ENCODE data around the gene MBLAC1. TPM values are rescaled to one million over a fixed set of nuclear protein-coding genes. Genes with fewer than 3 reads are reported as not detected.

The MBLAC1 gene
- total and polyA plus RNA-seq, 2 of the 4 experiments (the other 2 are of a cell fraction), result 0.72 to 1.4 TPM

DNA sequence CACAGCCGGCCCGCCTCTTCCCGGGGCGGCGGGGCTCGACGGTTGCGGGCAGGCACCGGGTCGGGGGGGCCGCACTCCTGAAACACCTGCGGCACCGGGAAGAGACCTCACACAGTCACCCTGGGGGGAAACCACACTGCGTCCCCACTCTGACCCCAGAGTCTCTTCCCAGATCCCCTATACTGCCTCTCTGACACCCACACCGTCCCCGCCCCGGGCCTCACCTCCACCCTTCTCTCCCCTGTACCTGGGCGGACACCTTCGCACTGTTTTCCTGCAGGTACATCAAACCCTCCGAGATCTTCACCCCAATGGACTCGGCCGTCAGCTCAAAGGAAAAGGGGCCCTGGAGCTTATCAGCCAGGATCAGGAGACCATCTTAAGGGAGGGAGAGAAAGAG is 45.1 kb downstream of the MBLAC1 start:
- H3K79me1 ChIP-seq (ENCODE audit: low read depth in 1 of 2, low read length in 2 of 2), result peaks cover 13 to 30% of the 10 kb centered on the region in 2 experiments
- intact Hi-C loops (cut with micrococcal nuclease) (no loop called here), dilution Hi-C loops (cut with HindIII; ENCODE audit: low sequenced_read_pairs, unreplicated experiment) (no loop called here), in situ Hi-C loops (cut with MboI; ENCODE audit: low sequenced_read_pairs) (no loop called here)
- no peak overlapping the region for H3K23ac ChIP-seq (ENCODE audit: low read depth, low read length)
- no peak overlapping the region for H3K9ac ChIP-seq (ENCODE audit: low read depth, low read length)
- H4K8ac ChIP-seq (ENCODE audit: low read depth in 2 of 2, low read length in 2 of 2), result no peak overlapping the region
- no peak overlapping the region for H3K18ac ChIP-seq (ENCODE audit: low read depth, low read length)
- no TSS peak for BruUV-seq (replicated peaks)
- H3K14ac ChIP-seq (replicated peaks; ENCODE audit: low read depth, low read length), result no peak overlapping the region
- H2BK15ac ChIP-seq (ENCODE audit: low read depth, low read length), result no peak overlapping the region
- H3K4me2 ChIP-seq (ENCODE audit: low read depth, low read length), result no peak overlapping the region
- no peak overlapping the region for H4K5ac ChIP-seq (ENCODE audit: low read depth, low read length)
- H2BK5ac ChIP-seq (ENCODE audit: low read depth, low read length, poor library complexity, severe bottlenecking), result no peak overlapping the region
- H3K27me3 ChIP-seq (ENCODE audit: control insufficient read depth, insufficient read depth, low read length), result no peaks in the 10 kb centered on the region
- no peak overlapping the region for H2BK120ac ChIP-seq (ENCODE audit: low read depth, low read length)
- DNase-seq, result no peak
- WGBS, 2 experiments (ENCODE audit: extremely low coverage in 2 of 2, insufficient read length in 1 of 2), result 59% methylated on average over 13 of the region's 22 CpGs; no CpG with 5 or more reads in 1 of the 2 experiments
- H4K20me1 ChIP-seq (ENCODE audit: insufficient read depth, low read length), result no peaks in the 10 kb centered on the region
- no peak overlapping the region for H2AFZ ChIP-seq (replicated peaks; ENCODE audit: low read length, poor library complexity)
- ChIA-PET POLR2A (ENCODE audit: unreplicated experiment) (no interaction called here), CTCF (no interaction called here)
- H4K91ac ChIP-seq (ENCODE audit: insufficient read depth, low read depth, low read length), result no peak overlapping the region
- H3K4me3 ChIP-seq (ENCODE audit: insufficient read depth, low read depth, low read length), result no peak overlapping the region
- H3K4me1 ChIP-seq (ENCODE audit: control insufficient read depth, insufficient read depth, low read length), result peaks cover 11% of the 10 kb centered on the region
- no peak overlapping the region for H2AK5ac ChIP-seq (ENCODE audit: low read depth, low read length)
- no peak overlapping the region for H3K4ac ChIP-seq (ENCODE audit: low read depth, low read length)
- no peak overlapping the region for H2AK9ac ChIP-seq (replicated peaks; ENCODE audit: low read depth, low read length, poor library complexity)
- TF ChIP-seq, protein P1, sequence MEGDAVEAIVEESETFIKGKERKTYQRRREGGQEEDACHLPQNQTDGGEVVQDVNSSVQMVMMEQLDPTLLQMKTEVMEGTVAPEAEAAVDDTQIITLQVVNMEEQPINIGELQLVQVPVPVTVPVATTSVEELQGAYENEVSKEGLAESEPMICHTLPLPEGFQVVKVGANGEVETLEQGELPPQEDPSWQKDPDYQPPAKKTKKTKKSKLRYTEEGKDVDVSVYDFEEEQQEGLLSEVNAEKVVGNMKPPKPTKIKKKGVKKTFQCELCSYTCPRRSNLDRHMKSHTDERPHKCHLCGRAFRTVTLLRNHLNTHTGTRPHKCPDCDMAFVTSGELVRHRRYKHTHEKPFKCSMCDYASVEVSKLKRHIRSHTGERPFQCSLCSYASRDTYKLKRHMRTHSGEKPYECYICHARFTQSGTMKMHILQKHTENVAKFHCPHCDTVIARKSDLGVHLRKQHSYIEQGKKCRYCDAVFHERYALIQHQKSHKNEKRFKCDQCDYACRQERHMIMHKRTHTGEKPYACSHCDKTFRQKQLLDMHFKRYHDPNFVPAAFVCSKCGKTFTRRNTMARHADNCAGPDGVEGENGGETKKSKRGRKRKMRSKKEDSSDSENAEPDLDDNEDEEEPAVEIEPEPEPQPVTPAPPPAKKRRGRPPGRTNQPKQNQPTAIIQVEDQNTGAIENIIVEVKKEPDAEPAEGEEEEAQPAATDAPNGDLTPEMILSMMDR (conservative IDR thresholded peaks at IDR 0.05; ENCODE audit: low read depth, low read length), result no peak
- TF ChIP-seq, protein P2, sequence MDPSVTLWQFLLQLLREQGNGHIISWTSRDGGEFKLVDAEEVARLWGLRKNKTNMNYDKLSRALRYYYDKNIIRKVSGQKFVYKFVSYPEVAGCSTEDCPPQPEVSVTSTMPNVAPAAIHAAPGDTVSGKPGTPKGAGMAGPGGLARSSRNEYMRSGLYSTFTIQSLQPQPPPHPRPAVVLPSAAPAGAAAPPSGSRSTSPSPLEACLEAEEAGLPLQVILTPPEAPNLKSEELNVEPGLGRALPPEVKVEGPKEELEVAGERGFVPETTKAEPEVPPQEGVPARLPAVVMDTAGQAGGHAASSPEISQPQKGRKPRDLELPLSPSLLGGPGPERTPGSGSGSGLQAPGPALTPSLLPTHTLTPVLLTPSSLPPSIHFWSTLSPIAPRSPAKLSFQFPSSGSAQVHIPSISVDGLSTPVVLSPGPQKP (IDR thresholded peaks at IDR 0.05; ENCODE audit: borderline replicate concordance, low read depth, low read length), result no peak
- ATAC-seq (ENCODE audit: low read depth), result no peak
- peaks cover 13% of the 10 kb centered on the region for H3K36me3 ChIP-seq (ENCODE audit: control insufficient read depth, insufficient read depth, low read length)
- H3K9me3 ChIP-seq (ENCODE audit: control insufficient read depth, insufficient read depth, low read length), result no peaks in the 10 kb centered on the region
- peaks cover 3% of the 10 kb centered on the region; the same call in 1 of the 2 replicates for H3K9me1 ChIP-seq (ENCODE audit: insufficient read depth, low read length)
- H3K27ac ChIP-seq (ENCODE audit: insufficient read depth, low read length), result no peak overlapping the region
- H2BK20ac ChIP-seq (ENCODE audit: low read depth, low read length), result no peak overlapping the region
- H3K56ac ChIP-seq (ENCODE audit: extremely low read depth, insufficient read depth, low read length), result no peak overlapping the region
